IPS-NIHi11 (cell line): ENCODE results near the gene TSPAN10.

Experiments
- DNase-seq: peaks from one replicate; pipeline ENCODE4 v3.0.0; 2012; ENCODE audit warnings: mixed read lengths, low spot score

Gene TSPAN10

DNA sequence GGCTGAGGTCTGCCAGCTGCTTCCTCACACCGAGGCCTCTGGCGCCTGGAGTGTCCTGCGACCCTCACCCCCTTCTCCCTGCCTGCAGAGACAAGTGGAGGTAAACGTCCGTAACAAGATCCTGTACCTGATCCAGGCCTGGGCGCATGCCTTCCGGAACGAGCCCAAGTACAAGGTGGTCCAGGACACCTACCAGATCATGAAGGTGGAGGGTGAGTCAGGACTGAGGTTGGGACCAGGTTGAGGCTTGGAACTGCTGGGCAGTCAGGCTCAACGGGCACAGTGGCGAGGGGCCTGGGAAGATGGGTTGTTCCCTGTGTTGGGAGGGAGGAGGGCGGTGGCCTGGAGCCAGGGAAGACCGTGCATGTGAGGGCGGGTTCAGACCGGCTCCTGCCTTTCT lies 51.6 kb downstream of the TSPAN10 start:
- DNase-seq = no peak

GRCh38 chr17:81690066-81690465 lies 53.1 kb downstream of the TSPAN10 start:
- DNase-seq = peak; percentile 9

DNA sequence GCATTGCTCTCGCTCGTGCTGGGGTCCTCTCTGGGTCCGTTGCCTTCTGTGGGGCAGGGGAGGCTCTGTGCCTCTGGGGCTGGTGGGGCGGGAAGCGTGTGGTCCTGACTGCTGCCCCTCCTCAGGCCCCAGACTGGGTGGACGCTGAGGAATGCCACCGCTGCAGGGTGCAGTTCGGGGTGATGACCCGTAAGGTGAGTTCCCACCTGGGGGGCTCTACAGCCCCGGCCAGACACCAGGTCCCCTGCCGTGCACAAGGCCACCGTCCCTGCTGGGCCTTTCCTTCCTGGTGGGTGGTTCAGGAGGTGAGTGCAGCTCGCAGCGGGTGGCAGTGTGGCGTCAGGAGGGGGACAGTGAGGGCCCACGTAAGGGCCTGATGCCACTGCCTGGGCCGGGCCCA lies 53.6 kb downstream of the TSPAN10 start:
- no peak for DNase-seq

DNA sequence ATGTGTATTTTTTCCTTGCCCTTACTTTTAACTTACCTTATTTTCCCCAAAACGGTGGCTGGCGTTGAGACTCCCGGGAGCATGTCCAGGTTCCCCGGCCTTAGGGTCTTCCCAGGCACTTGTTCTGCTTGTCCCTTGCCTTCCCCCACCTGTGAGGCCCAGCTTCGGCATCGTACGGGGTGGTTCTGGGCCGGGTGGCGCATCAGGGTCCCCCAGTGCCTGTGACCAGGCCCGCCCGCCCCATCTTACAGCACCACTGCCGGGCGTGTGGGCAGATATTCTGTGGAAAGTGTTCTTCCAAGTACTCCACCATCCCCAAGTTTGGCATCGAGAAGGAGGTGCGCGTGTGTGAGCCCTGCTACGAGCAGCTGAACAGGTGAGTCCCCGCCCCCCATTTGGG lies 54.2 kb downstream of the TSPAN10 start:
- peak; percentile 9 for DNase-seq

DNA sequence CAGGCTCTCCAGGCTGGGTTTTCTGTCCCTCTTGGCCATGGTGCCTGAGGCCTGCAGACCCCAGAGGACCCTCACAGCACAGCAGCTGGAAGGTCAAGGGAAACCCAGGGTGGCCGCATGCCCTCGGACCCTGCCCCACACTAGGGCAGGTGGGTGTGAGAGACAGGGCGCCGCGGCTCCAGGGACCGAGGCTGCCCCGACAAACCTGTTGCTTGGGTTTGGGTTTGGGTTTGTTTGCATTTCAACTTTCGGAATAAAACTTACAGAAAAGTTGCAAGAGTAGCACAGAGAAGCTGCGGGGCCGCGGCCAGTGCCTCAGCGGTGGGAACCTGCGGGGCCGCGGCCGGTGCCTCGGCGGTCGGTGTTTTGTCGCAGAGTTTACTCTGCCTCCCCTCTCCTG lies 54.6 kb downstream of the TSPAN10 start:
- DNase-seq = no peak

DNA sequence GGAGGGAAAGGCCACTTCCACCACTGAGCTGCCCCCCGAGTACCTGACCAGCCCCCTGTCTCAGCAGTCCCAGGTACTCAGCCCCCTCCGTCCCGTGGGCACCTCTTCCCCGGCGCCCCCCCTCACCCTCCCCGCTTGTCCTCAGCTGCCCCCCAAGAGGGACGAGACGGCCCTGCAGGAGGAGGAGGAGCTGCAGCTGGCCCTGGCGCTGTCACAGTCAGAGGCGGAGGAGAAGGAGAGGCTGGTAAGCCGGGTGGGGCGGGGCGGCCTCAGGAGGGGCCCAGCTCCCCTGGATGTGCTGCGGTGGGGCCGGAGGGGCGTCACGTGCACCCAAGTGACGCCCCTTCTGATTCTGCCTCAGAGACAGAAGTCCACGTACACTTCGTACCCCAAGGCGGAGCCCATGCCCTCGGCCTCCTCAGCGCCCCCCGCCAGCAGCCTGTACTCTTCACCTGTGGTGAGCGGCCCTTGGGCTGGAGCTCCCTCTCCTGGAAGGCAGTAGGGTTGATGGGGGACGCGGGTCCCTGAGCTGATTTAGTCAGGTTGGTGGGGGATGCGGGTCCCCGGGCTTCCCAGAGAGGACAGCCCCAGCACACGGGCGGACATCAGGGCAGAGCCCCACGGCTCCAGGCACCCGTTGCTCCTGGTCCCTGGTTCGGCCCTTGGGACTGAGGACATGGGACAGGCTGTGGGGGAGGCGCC lies 56.7 kb downstream of the TSPAN10 start:
- peak; percentile 79 for DNase-seq

DNA sequence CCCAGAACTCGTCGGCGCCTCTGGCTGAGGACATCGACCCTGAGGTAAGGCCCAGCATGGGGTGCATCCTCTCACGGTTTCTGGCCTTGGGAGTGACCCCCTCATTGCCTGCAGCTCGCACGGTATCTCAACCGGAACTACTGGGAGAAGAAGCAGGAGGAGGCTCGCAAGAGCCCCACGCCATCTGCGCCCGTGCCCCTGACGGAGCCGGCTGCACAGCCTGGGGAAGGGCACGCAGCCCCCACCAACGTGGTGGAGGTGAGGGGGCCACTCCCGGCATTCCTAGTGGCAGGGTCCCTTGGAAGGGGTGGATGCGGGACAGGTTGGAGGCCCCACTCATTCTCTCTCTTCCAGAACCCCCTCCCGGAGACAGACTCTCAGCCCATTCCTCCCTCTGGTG lies 57.8 kb downstream of the TSPAN10 start:
- DNase-seq = no peak

DNA sequence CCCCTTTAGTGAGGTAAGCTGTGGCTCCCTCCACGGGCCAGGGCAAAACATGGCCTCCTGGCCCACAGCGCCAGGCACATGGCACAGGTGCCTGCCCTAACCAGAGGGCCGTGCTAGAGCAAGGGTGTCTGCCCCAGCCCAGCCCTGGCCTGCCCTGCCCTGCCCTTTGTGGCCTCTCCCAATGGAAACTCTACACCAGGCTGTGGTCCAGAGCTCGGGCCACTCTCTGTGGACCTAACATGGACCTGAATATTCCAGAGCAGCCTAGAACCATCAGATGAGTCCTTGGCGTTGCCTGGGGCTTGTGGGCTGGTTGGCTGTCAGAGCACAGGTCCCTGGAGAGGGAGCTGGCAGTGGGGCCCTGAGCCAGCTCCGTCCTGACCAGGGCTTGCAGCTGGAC lies 58.2 kb downstream of the TSPAN10 start:
- DNase-seq = no peak

GRCh38 chr17:81695801-81696200 lies 58.8 kb downstream of the TSPAN10 start:
- DNase-seq = no peak

DNA sequence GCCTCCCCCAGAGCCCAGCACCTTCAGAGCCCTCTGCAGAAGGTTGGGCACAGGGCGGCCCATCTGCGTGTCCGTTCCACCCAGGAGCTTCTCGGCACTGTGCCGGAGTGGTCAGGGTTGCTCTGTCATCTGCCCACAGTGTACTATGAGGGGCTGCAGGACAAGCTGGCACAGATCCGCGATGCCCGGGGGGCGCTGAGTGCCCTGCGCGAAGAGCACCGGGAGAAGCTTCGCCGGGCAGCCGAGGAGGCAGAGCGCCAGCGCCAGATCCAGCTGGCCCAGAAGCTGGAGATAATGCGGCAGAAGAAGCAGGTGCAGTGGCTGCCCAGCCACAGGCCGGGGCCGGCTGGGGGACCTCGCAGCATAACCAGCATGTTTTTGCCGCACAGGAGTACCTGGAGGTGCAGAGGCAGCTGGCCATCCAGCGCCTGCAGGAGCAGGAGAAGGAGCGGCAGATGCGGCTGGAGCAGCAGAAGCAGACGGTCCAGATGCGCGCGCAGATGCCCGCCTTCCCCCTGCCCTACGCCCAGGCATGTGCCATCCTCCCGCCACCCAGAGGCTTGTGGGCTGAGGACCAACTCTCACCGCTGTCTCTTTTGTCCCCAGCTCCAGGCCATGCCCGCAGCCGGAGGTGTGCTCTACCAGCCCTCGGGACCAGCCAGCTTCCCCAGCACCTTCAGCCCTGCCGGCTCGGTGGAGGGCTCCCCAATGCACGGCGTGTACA lies 59.4 kb downstream of the TSPAN10 start:
- no peak for DNase-seq

DNA sequence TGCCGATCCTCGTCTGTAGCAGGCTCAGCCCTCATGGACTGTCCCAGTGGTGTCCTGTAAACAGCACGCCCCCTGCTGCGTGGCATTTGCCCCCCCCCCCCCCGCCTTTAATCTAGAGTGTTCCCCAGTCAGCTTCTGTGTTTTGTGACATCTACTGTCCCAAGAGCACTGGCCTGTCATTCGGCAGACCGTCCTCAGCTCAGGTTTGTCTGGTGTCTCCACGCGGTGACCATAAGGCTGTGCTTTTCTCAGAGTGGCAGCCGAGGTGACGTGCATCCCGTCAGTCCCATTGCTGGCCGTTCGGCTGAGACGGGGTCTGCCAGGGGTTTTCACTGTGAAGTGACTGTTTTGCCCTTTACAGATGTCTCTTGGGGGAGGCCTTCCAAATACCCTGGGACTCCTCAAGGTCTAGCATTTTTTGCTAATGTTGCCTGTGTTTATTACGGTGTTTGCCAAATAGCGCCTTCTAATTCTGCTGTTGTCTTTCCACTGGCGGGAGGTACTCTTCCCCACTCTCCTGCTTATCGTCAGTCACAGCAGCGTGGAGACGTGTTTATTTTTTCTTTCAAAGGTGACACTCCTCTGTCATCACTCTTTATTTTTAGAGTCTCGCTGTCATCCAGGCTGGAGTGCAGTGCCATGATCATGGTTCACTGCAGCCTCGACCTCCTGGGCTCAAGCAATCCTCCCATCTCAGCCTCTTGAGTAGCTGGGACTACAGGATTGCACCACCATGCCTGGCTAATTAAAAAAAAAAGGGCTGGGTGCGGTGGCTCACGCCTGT lies 60.5 kb downstream of the TSPAN10 start:
- no peak for DNase-seq
